Smooth muscle cell (in vitro differentiated cells): ENCODE data around the gene CAND1. TPM values are rescaled to one million over a fixed set of nuclear protein-coding genes. Genes with fewer than 3 reads are reported as not detected.
A peak's percentile ranks its signal among the peaks of the same experiment; 100 is the strongest.

Source experiments
- DNase-seq: peaks from one replicate; lab custom pipeline; 2025; ENCODE audit not compliant: unreplicated experiment; lab: John Stamatoyannopoulos, UW
- H2AFZ ChIP-seq: fragments of 200-600 bp; sonication (generic); 2 replicates; pipeline ENCODE4 v1.6.0; 2016; ENCODE audit warnings: antibody characterized with exemption, low read depth, mild to moderate bottlenecking
- H3F3A ChIP-seq: fragments of 200-600 bp; sonication (generic); 2 replicates; pipeline ENCODE4 v1.6.0; 2017; ENCODE audit warnings: antibody characterized with exemption, low read depth
- H3K27ac ChIP-seq: fragments of 200-600 bp; sonication (generic); 2 replicates; pipeline ENCODE4 v1.5.1; 2016; ENCODE audit warnings: low read depth, mild to moderate bottlenecking
- H3K27me3 ChIP-seq: fragments of 200-600 bp; sonication (generic); 2 replicates; pipeline ENCODE4 v1.6.1; 2016; ENCODE audit warnings: low read depth, mild to moderate bottlenecking
- H3K36me3 ChIP-seq: fragments of 200-600 bp; sonication (generic); 2 replicates; pipeline ENCODE4 v1.5.1; 2016; ENCODE audit warnings: low read depth
- H3K4me1 ChIP-seq: fragments of 200-600 bp; sonication (generic); 2 replicates; pipeline ENCODE4 v1.5.1; 2016; ENCODE audit warnings: low read depth
- H3K4me2 ChIP-seq: fragments of 200-600 bp; sonication (generic); 2 replicates; pipeline ENCODE4 v1.6.0; 2016; ENCODE audit warnings: mild to moderate bottlenecking
- H3K4me3 ChIP-seq: fragments of 200-600 bp; sonication (generic); 2 replicates; pipeline ENCODE4 v1.5.1; 2016; ENCODE audit warnings: mild to moderate bottlenecking
- H3K79me2 ChIP-seq: fragments of 200-600 bp; sonication (generic); 2 replicates; pipeline ENCODE4 v1.6.0; 2016; ENCODE audit warnings: low read depth, mild to moderate bottlenecking
- H3K9ac ChIP-seq: fragments of 200-600 bp; sonication (generic); 2 replicates; pipeline ENCODE4 v1.6.0; 2016; ENCODE audit warnings: low read depth
- H3K9me3 ChIP-seq: fragments of 200-600 bp; sonication (generic); replicated peaks from 2 replicates; pipeline ENCODE4 v1.5.1; 2016; ENCODE audit warnings: low read depth
- H4K20me1 ChIP-seq: fragments of 200-600 bp; sonication (generic); 2 replicates; pipeline ENCODE4 v1.6.0; 2016; ENCODE audit warnings: low read depth
- CTCF ChIP-seq: fragments of 200-600 bp; sonication (generic); IDR thresholded peaks from 2 replicates; pipeline ENCODE4 v1.5.1; 2017; ENCODE audit warnings: borderline replicate concordance, mild to moderate bottlenecking, antibody characterized with exemption; ENCODE audit not compliant: insufficient read depth, poor library complexity, severe bottlenecking
- WGBS: methylation state at CpG from one replicate; pipeline ENCODE4 v1.1.7; 2016; ENCODE audit warnings: low lambda C conversion rate; 5-methylcytosine and 5-hydroxymethylcytosine counted together
- polyA plus RNA-seq: library from polyadenylated mRNA; unstranded; fragments of >200 nt; fragmentation: Nextera tagmentation; extraction: Ambion mirVana; gene quantifications from 2 replicates; pipeline ENCODE4 v1.2.1, GENCODE V29; 2016
- total RNA-seq: library from RNA; depleted of rRNA; stranded (reverse); fragments of >200 nt; gene quantifications from 2 replicates; pipeline ENCODE4 v1.2.3, GENCODE V29; 2014

CAND1 gene
- total and polyA plus RNA-seq, 2 experiments from 2014 or later, result 122 to 123 TPM

GRCh38 chr12:67275380-67275913 is 6.3 kb downstream of the CAND1 start:
- peaks cover 100% of the 10 kb centered on the region for H3K79me2 ChIP-seq
- no peak for DNase-seq
- peaks cover 100% of the 10 kb centered on the region for H4K20me1 ChIP-seq
- H3K36me3 ChIP-seq, result no peaks in the 10 kb centered on the region
- peaks cover 28% of the 10 kb centered on the region for H3F3A ChIP-seq
- 86% methylated on average over 6 of the region's 6 CpGs for WGBS
- peak overlapping the region; percentile 67 for H3K4me2 ChIP-seq
- no peaks in the 10 kb centered on the region for H3K9me3 ChIP-seq
- H3K4me3 ChIP-seq, result no peak overlapping the region
- no peak overlapping the region for H3K9ac ChIP-seq
- no peak overlapping the region for H2AFZ ChIP-seq
- no peaks in the 10 kb centered on the region for H3K27me3 ChIP-seq
- peaks cover 45% of the 10 kb centered on the region for H3K4me1 ChIP-seq
- H3K27ac ChIP-seq, result peak overlapping the region; percentile 72
- TF ChIP-seq CTCF, result no peak

GRCh38 chr12:67276421-67276820 is 7.3 kb downstream of the CAND1 start:
- H3K9me3 ChIP-seq, result no peaks in the 10 kb centered on the region
- DNase-seq, result no peak
- H3K4me1 ChIP-seq, result peaks cover 37% of the 10 kb centered on the region
- no peak overlapping the region for H2AFZ ChIP-seq
- peak overlapping the region; percentile 72 for H3K27ac ChIP-seq
- no peaks in the 10 kb centered on the region for H3K36me3 ChIP-seq
- H4K20me1 ChIP-seq, result peaks cover 100% of the 10 kb centered on the region
- no peak overlapping the region for H3K4me3 ChIP-seq
- H3K79me2 ChIP-seq, result peaks cover 100% of the 10 kb centered on the region
- no peak for TF ChIP-seq CTCF
- 28% methylated on average over 3 of the region's 3 CpGs for WGBS
- peak overlapping the region; percentile 67 for H3K4me2 ChIP-seq
- no peaks in the 10 kb centered on the region for H3K27me3 ChIP-seq
- H3K9ac ChIP-seq, result no peak overlapping the region
- H3F3A ChIP-seq, result peaks cover 28% of the 10 kb centered on the region

- TF ChIP-seq CTCF, result no peak
- Histone ChIP-seq H3K9me3 (no peaks in the 10 kb centered on the region), H2AFZ (no peak overlapping the region), H3K79me2 (peaks cover 100% of the 10 kb centered on the region), H3K4me1 (peaks cover 19% of the 10 kb centered on the region), H3K4me3 (no peak overlapping the region), H3K27ac (no peak overlapping the region), H3K9ac (no peak overlapping the region), H3K27me3 (no peaks in the 10 kb centered on the region), H3K4me2 (no peak overlapping the region), H3F3A (peaks cover 23% of the 10 kb centered on the region), H4K20me1 (peaks cover 100% of the 10 kb centered on the region), H3K36me3 (peaks cover 11% of the 10 kb centered on the region)
- WGBS, result 53% methylated on average over 1 of the region's 1 CpG
- no peak for DNase-seq
Measured at GRCh38 chr12:67279637-67280036, 10.5 kb downstream of the CAND1 start.

GRCh38 chr12:67280088-67280487 is 10.9 kb downstream of the CAND1 start:
- no peak for DNase-seq
- Histone ChIP-seq H3K4me1 (peaks cover 18% of the 10 kb centered on the region), H3K9ac (no peak overlapping the region), H4K20me1 (peaks cover 100% of the 10 kb centered on the region), H3K4me2 (no peak overlapping the region), H3K36me3 (peaks cover 11% of the 10 kb centered on the region), H3K9me3 (no peaks in the 10 kb centered on the region), H3K27ac (no peak overlapping the region), H2AFZ (no peak overlapping the region), H3K79me2 (peaks cover 100% of the 10 kb centered on the region), H3F3A (peaks cover 22% of the 10 kb centered on the region), H3K27me3 (no peaks in the 10 kb centered on the region), H3K4me3 (no peak overlapping the region)
- 71% methylated on average over 4 of the region's 4 CpGs for WGBS
- no peak for TF ChIP-seq CTCF
